ENCODE data around the gene PSRC1. TPM values are rescaled to one million over a fixed set of nuclear protein-coding genes. Genes with fewer than 3 reads are reported as not detected.
A peak's percentile ranks its signal among the peaks of the same experiment; 100 is the strongest.

The PSRC1 gene
- total RNA-seq, 1 donor from 2014 or later, result 67.9 TPM

DNA sequence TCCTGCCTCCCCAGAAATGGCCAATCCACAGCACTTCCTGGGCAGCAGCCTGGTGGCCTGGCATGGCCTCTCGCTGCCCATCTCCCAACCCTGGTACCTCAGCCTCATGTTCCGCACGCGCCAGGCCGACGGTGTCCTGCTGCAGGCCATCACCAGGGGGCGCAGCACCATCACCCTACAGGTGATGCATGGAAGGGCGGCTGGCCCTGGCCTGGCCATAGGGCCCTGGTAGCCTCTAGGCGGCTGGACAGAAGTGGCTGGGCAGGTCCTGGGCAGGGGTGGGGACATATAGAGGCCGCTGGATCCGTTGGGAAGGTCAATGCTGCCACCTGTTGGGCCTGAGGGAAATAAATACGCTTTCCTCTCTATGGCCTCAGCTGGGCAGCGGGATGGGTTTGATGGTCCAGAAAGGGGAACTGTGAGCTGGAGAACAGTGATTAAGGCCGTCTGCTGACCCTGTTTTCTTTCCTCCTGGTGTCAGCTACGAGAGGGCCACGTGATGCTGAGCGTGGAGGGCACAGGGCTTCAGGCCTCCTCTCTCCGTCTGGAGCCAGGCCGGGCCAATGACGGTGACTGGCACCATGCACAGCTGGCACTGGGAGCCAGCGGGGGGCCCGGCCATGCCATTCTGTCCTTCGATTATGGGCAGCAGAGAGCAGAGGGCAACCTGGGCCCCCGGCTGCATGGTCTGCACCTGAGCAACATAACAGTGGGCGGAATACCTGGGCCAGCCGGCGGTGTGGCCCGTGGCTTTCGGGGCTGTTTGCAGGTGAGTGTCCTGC lies 19.2 kb downstream of the PSRC1 start:
- TF ChIP-seq, protein P1, sequence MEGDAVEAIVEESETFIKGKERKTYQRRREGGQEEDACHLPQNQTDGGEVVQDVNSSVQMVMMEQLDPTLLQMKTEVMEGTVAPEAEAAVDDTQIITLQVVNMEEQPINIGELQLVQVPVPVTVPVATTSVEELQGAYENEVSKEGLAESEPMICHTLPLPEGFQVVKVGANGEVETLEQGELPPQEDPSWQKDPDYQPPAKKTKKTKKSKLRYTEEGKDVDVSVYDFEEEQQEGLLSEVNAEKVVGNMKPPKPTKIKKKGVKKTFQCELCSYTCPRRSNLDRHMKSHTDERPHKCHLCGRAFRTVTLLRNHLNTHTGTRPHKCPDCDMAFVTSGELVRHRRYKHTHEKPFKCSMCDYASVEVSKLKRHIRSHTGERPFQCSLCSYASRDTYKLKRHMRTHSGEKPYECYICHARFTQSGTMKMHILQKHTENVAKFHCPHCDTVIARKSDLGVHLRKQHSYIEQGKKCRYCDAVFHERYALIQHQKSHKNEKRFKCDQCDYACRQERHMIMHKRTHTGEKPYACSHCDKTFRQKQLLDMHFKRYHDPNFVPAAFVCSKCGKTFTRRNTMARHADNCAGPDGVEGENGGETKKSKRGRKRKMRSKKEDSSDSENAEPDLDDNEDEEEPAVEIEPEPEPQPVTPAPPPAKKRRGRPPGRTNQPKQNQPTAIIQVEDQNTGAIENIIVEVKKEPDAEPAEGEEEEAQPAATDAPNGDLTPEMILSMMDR (conservative IDR thresholded peaks at IDR 0.05; ENCODE audit: low read depth, low read length), result peak; percentile 99
- DNase-seq (ENCODE audit: low read depth), result no peak
- H3K4me3 ChIP-seq (ENCODE audit: low read depth, low read length), result no peak overlapping the region

DNA sequence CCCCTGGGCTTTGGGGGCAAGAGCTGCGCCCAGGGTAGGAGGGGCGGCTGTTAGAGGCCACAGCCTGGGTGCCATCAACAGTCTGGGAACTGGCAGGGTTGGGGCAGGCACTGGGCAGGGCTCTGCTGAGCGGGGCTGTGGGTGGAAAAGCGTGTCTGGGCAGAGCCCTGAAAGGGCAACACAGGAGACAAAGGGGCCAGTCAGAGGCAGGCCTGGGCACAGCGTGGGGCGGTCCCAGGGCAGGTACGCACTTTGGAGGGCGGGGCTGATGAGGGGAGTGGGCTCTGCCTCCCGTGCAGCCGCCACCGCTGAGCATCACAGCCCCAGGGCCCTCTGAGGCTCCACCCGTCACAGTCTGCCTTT lies 19.7 kb downstream of the PSRC1 start:
- DNase-seq (ENCODE audit: low read depth), result no peak
- no peak overlapping the region for H3K4me3 ChIP-seq (ENCODE audit: low read depth, low read length)
- TF ChIP-seq, protein P1 (conservative IDR thresholded peaks at IDR 0.05; ENCODE audit: low read depth, low read length), result no peak

DNA sequence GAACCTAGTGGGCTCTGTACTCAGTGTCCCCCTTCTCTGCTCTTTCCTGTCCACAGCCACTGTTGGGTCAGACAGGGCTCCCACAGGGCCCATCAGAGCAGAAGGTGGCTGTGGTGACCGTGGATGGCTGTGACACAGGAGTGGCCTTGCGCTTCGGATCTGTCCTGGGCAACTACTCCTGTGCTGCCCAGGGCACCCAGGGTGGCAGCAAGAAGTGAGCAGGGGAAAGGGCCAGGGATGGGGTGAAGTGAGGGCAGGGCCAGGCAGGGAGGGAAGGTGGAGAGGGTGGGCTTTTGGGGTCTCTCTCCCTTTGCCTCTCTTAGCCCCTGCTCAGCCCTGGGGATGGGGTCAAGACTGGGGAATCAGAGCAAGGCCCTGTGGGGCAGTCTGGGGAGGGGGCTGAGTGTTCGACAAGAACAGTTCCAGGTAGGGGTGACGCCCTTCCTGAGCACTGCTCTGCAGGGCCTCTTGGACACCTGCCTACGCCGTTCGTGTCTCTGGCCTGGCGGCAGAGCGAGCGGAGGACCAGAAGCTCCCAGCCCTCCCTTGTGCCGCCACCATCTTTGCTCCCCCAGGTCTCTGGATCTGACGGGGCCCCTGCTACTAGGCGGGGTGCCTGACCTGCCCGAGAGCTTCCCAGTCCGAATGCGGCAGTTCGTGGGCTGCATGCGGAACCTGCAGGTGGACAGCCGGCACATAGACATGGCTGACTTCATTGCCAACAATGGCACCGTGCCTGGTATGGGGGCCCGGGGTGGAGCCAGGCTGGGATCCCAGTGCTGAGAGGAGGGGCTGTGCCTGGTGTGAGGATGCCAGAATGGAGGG lies 20.5 kb downstream of the PSRC1 start:
- DNase-seq (ENCODE audit: low read depth), result no peak
- no peak overlapping the region for H3K4me3 ChIP-seq (ENCODE audit: low read depth, low read length)
- TF ChIP-seq, protein P1 (conservative IDR thresholded peaks at IDR 0.05; ENCODE audit: low read depth, low read length), result no peak

DNA sequence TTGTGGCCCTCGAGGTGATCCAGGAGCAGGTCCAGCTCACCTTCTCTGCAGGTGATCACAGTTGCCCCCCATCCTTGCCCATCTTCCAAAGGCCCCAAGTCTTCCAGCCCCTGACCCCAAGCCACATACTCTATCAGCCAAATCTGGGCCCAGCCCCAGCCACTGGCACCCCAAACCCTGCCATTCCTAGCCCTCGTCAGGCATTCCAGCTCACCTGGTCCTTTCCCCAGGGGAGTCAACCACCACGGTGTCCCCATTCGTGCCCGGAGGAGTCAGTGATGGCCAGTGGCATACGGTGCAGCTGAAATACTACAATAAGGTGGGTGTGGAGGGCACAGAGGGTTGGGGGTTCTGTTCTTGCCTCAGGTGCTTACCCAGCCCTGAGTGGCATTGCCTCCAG lies 21.4 kb downstream of the PSRC1 start:
- TF ChIP-seq, protein P1 (conservative IDR thresholded peaks at IDR 0.05; ENCODE audit: low read depth, low read length), result no peak
- H3K4me3 ChIP-seq (ENCODE audit: low read depth, low read length), result no peak overlapping the region
- DNase-seq (ENCODE audit: low read depth), result no peak

DNA sequence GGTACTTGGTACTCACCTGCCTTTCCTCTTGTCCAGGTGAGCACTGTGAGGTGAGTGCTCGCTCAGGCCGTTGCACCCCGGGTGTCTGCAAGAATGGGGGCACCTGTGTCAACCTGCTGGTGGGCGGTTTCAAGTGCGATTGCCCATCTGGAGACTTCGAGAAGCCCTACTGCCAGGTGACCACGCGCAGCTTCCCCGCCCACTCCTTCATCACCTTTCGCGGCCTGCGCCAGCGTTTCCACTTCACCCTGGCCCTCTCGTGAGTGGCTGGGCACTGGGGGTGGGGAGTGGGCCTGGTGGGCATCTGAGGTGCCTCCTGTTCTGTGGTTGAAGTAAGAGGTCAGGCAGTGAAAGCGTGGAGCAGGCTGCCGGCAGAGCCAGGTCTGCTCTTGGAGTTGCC lies 21.9 kb downstream of the PSRC1 start:
- H3K4me3 ChIP-seq (ENCODE audit: low read depth, low read length), result no peak overlapping the region
- TF ChIP-seq, protein P1 (conservative IDR thresholded peaks at IDR 0.05; ENCODE audit: low read depth, low read length), result no peak
- no peak for DNase-seq (ENCODE audit: low read depth)

DNA sequence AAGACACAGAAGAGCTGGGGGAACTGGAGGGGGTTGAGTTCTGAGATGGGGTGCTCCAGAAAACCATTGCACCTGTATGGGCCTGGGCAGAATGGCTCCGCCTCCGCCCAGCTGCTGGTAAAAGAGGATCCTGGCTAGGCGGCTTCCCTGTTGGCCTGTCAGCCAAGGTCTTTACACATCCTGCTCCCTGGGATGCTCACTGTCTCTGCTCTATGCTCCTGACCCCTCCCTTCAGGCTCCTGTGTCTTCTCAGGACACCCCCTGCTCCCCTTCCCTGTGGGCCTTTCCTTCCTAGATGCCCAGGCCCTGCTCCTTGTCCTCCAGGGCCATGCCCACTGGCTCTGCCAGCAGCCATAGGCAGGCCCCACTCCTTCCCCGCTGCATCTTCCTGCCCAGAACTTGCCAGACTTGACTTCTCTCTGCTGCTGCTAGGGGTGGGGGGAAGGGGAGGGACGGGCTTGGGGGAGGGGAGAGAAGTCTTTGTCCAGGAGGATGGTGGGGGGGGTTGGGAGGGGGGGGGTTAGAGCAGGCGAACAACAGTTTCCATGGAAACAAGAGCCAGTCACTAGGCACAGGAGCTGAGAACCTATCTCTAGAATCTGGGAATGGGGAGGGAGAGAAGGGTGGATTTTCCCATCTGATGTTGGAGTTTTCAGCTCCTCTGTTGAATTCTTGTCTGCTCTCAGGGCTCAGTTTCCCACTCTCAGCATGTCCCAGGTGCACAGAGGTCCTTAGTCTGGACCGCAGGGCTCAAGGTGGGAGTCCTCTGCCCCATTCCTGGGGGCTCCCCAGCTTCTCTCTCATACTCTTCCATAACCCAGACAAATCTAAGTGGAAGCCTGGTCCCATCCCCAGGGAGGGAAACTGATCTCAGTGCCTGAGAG lies 23.0 kb downstream of the PSRC1 start:
- TF ChIP-seq, protein P1 (conservative IDR thresholded peaks at IDR 0.05; ENCODE audit: low read depth, low read length), result no peak
- no peak overlapping the region for H3K4me3 ChIP-seq (ENCODE audit: low read depth, low read length)

More for the DNA sequence above, 23.0 kb downstream of the PSRC1 start:
- no peak for DNase-seq (ENCODE audit: low read depth)
